CD8-positive, alpha-beta memory T cell (primary cell): ENCODE results near the gene INPP5E. TPM values are rescaled to one million over a fixed set of nuclear protein-coding genes. Genes with fewer than 3 reads are reported as not detected.

Experiments
- CTCF ChIA-PET: fragments of 350-600 bp; sonication (Branson Sonifier 250); formaldehyde crosslinking; loops from one replicate; lab custom pipeline; 2021; ENCODE audit warnings: antibody characterized with exemption; lab: Charles Lee
- POLR2A ChIA-PET: fragments of 350-600 bp; sonication (Branson Sonifier 250); formaldehyde crosslinking; loops from one replicate; lab custom pipeline; 2021; ENCODE audit warnings: antibody characterized with exemption; lab: Charles Lee
- DNase-seq, 5 donors: peaks; one replicate each; pipeline versions ENCODE4 v3.0.0 to v3.0.0-alpha.2; 2020 to 2022; ENCODE audit warnings: mixed read lengths in 1 of 5
- H3K27ac ChIP-seq: one replicate; pipeline ENCODE4 v1.7.0; 2013; ENCODE audit warnings: low read depth, mild to moderate bottlenecking, low read length, moderate library complexity
- H3K27me3 ChIP-seq: 2 replicates; pipeline ENCODE4 v1.7.0; 2013; ENCODE audit warnings: low read length, mild to moderate bottlenecking; ENCODE audit not compliant: insufficient read depth, poor library complexity, severe bottlenecking
- H3K36me3 ChIP-seq: 2 replicates; pipeline ENCODE4 v1.7.0; 2013; ENCODE audit warnings: mild to moderate bottlenecking, low read length, moderate library complexity; ENCODE audit not compliant: insufficient read depth
- H3K4me1 ChIP-seq: 2 replicates; pipeline ENCODE4 v1.7.0; 2013; ENCODE audit warnings: mild to moderate bottlenecking, low read length, moderate library complexity; ENCODE audit not compliant: insufficient read depth
- H3K4me3 ChIP-seq: 2 replicates; pipeline ENCODE4 v1.7.0; 2013; ENCODE audit warnings: mild to moderate bottlenecking, low read length
- H3K9me3 ChIP-seq: 2 replicates; pipeline ENCODE4 v1.7.0; 2013; ENCODE audit warnings: mild to moderate bottlenecking, low read length
- H3K27ac Mint-ChIP-seq, 8 donors: one replicate each; pipeline ENCODE4 v1.8.0; 2020 to 2021; ENCODE audit warnings: mixed read lengths in 8 of 8, mild to moderate bottlenecking in 6 of 8, inconsistent platforms in 3 of 8, moderate library complexity in 3 of 8
- H3K27me3 Mint-ChIP-seq, 2 donors: one replicate each; pipeline ENCODE4 v1.8.0; 2020 to 2021; ENCODE audit warnings: mixed read lengths in 2 of 2, mild to moderate bottlenecking in 1 of 2, moderate library complexity in 1 of 2
- H3K36me3 Mint-ChIP-seq, 3 donors: one replicate each; pipeline ENCODE4 v1.8.0; 2020 to 2021; ENCODE audit warnings: mixed read lengths in 3 of 3, inconsistent platforms in 1 of 3, mild to moderate bottlenecking in 1 of 3
- H3K4me1 Mint-ChIP-seq, 3 donors: one replicate each; pipeline ENCODE4 v1.8.0; 2020 to 2021; ENCODE audit warnings: mixed read lengths in 3 of 3, inconsistent platforms in 1 of 3, mild to moderate bottlenecking in 1 of 3
- H3K4me3 Mint-ChIP-seq, 7 donors: one replicate each; pipeline ENCODE4 v1.8.0; 2020 to 2021; ENCODE audit warnings: mixed read lengths in 7 of 7, mild to moderate bottlenecking in 6 of 7, moderate library complexity in 4 of 7, inconsistent platforms in 2 of 7
- H3K9me3 Mint-ChIP-seq, 5 donors: one replicate each; pipeline ENCODE4 v1.8.0; 2020 to 2022; ENCODE audit warnings: mixed read lengths in 5 of 5, mild to moderate bottlenecking in 3 of 5, moderate library complexity in 2 of 5, inconsistent platforms in 1 of 5
- polyA plus RNA-seq: library from polyadenylated mRNA; unstranded; fragments of 300-500 nt; fragmentation: Illumina TruSeq; gene quantifications from one replicate; pipeline ENCODE4 v1.2.3, GENCODE V29; 2021
- total RNA-seq, 2 experiments: library from RNA; stranded (reverse); gene quantifications; one replicate each; pipeline ENCODE4 v1.2.3, GENCODE V29; 2021

The INPP5E gene
- total and polyA plus RNA-seq, 3 experiments from 2014 or later, result 5.3 to 19.2 (median 18.0) TPM

DNA sequence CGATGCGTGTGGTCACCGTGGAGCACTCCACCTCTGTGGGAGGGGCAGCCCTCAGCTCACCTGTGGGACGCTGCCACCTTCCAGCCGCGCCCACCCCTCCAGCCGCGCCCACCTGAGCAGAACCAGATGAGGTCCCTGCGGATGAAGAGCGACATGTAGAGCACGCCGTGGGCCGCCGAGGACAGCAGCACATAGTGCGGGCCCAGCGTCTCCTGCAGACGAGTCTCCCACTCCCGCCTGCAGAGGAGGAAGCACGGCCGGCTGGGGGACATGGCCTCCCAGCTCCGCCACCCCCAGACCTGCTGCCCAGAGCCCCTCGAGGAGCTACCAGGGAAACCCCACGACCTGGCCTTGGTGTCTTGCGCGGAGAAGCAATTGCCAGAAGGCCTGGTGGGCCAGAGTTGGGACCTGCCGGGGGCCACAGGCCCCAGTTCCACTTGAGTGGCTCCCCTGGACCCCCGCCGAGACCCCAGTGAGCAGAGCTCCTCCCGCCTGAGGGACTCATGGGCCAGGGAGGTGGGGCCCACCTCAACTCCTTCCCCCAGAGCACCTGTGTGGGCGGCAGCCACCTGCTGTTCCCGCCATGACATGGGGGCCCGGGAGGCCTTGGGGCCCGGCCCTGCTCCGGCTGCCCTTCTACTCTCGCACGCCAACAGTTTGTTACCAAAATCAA is 6.5 kb downstream of the INPP5E start:
- no peak for DNase-seq
- Histone ChIP-seq H3K4me1 (peaks cover 17% of the 10 kb centered on the region), H3K9me3 (no peaks in the 10 kb centered on the region), H3K27ac (no peak overlapping the region), H3K27me3 (no peaks in the 10 kb centered on the region), H3K36me3 (no peaks in the 10 kb centered on the region), H3K4me3 (no peak overlapping the region)
- peaks cover 18 to 26% (median 19%) of the 10 kb centered on the region in 3 donors for H3K4me1 Mint-ChIP-seq
- no peaks in the 10 kb centered on the region for H3K9me3 Mint-ChIP-seq
- CTCF ChIA-PET, result no interaction called here
- H3K27me3 Mint-ChIP-seq, result no peaks in the 10 kb centered on the region
- no peak overlapping the region for H3K27ac Mint-ChIP-seq
- H3K36me3 Mint-ChIP-seq, result peaks cover 0 to 39% (median 2%) of the 10 kb centered on the region in 3 donors
- POLR2A ChIA-PET, result no interaction called here
- H3K4me3 Mint-ChIP-seq, result no peak overlapping the region

DNA sequence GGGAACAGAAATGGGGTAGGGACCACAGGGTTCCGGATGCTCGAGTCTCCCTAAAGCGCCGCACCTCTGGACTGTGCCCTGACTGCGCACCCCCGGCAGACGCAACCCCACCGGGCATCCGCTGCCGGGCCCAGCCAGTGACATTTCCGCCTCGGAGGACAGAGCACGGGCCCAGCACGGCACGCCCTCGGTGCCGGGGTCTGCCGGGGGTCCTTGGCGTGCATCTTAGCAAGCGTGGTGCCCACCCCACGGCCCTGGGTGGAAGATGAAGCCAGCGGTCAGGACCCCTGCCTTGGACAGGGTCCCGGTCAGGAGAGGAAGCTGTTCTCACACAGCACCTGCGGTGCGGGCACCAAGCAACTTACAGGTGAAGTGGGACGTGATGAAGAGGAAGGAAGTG is 7.1 kb downstream of the INPP5E start:
- H3K36me3 ChIP-seq, result no peaks in the 10 kb centered on the region
- no peaks in the 10 kb centered on the region for H3K9me3 ChIP-seq
- ChIA-PET CTCF (no interaction called here), POLR2A (no interaction called here)
- Mint-ChIP-seq H3K9me3 (no peaks in the 10 kb centered on the region), H3K36me3 (peaks cover 0 to 41% (median 2%) of the 10 kb centered on the region in 3 donors), H3K27me3 (no peaks in the 10 kb centered on the region), H3K27ac (no peak overlapping the region), H3K4me1 (peaks cover 13 to 20% (median 14%) of the 10 kb centered on the region in 3 donors), H3K4me3 (no peak overlapping the region)
- no peak overlapping the region for H3K4me3 ChIP-seq
- H3K27me3 ChIP-seq, result no peaks in the 10 kb centered on the region
- H3K4me1 ChIP-seq, result peaks cover 11% of the 10 kb centered on the region
- DNase-seq, result no peak
- no peak overlapping the region for H3K27ac ChIP-seq

DNA sequence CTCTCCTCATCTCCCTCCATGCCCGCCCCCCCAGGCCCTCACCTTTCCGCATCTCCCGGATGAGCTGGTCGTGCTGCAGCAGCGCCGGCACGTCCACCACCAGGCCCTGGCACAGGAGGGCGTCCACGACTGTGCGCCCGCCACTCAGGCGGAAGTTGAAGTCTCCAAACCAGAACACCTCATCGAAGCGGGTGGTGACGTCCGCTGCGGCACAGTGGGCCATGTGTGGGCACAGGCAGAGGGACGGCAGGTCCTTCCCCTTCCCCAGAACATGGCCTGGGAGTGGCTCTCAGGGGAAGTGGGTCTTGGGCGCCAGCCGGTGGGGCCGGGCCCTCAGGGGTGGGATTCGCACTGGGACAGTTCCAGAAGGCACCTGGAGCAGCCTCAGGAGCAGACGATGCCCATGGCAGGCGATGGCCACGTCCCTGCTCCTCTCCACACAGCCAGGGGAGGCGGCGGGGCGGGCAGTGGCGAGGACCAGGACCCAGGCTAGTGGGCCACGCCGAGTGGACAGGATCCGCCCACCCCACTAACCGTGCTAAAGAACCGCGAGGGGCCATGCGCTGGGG is 7.8 kb downstream of the INPP5E start:
- ChIA-PET CTCF (no interaction called here), POLR2A (no interaction called here)
- Histone ChIP-seq H3K4me3 (no peak overlapping the region), H3K36me3 (no peaks in the 10 kb centered on the region), H3K9me3 (no peaks in the 10 kb centered on the region), H3K4me1 (peaks cover 3% of the 10 kb centered on the region), H3K27ac (no peak overlapping the region), H3K27me3 (no peaks in the 10 kb centered on the region)
- Mint-ChIP-seq H3K36me3 (peaks cover 0 to 39% (median 2%) of the 10 kb centered on the region in 3 donors), H3K27ac (no peak overlapping the region), H3K27me3 (no peaks in the 10 kb centered on the region), H3K9me3 (no peaks in the 10 kb centered on the region), H3K4me1 (peaks cover 6 to 13% (median 6%) of the 10 kb centered on the region in 3 donors), H3K4me3 (no peak overlapping the region)
- DNase-seq, result no peak

DNA sequence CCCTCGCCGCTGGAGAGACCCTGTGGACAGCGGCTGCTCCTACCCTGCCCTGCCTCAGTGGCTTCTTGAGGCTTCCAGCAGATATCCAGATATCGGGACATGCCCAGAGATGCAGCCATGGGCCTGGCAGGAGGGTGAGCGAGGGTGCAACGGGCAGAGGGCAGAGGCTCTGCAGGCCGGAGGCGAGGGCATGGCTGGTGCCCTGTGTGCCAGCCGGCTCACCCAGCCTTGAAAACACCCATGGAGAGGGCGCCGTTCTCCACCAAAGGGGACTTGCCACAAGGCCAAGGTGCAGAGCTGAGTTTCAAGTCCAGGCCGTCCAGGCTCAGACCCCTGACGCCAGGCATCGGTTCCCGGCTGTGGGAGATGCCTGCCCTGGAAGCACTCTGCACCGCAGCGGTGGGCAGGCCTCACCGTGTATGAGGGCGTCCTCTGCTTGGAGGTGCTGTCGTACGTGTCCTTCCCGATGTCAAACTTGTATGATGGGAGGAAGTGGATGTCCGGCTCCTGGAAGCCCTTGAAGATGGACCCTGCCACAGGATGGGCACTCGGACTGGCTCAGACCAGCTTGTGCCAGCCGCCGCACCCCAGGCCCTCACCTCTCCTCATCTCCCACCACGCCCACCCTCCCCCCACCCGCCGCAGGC is 8.9 kb downstream of the INPP5E start:
- H3K36me3 ChIP-seq, result no peaks in the 10 kb centered on the region
- ChIA-PET POLR2A (no interaction called here), CTCF (no interaction called here)
- Mint-ChIP-seq H3K9me3 (no peaks in the 10 kb centered on the region), H3K4me3 (no peak overlapping the region), H3K27ac (no peak overlapping the region), H3K36me3 (peaks cover 0 to 35% (median 0%) of the 10 kb centered on the region in 3 donors), H3K27me3 (no peaks in the 10 kb centered on the region), H3K4me1 (peaks cover 0 to 3% (median under 1%) of the 10 kb centered on the region in 3 donors)
- no peak overlapping the region for H3K4me3 ChIP-seq
- H3K4me1 ChIP-seq, result no peaks in the 10 kb centered on the region
- H3K9me3 ChIP-seq, result no peaks in the 10 kb centered on the region
- no peak overlapping the region for H3K27ac ChIP-seq
- no peak for DNase-seq
- H3K27me3 ChIP-seq, result no peaks in the 10 kb centered on the region

DNA sequence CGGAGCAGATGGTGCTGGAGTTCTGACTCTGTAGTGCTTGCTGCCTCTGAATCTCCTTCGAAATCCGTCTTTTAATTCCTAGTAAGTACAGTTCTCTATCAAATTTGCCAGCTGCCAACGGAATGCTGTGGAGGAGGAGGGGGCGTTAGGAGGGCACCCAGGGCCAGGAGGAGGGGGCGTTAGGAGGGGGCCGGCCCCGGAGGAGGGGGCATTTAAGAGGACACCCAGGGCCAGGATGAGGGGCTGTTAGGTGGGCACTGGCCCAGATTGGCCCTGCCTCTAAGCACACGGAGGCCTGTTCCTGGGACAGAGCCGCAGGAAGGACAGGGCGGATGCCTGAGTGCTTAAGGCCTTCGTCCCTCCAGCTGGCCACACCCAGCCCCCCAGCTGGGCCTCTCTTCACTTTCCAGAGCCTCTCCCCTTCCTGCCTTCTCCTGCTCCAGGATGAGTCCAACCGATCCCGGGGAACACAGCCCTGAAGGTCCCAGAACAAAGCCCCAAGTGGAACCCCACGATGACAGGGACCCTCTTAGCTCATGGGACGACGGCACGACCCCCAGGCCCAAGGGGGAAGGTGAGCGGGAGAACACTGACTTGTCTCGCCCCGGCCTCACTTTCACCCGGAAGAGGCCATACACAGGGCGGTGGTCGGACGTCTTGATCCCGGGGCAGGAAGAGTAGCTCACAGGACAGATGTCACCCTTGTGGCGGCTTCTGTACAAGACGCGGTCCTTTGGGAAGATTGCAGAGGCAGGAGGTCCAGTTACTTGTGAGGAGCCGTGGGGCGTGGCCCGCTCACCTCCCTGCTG is 9.8 kb downstream of the INPP5E start:
- H3K4me1 Mint-ChIP-seq, result no peaks in the 10 kb centered on the region
- Histone ChIP-seq H3K4me1 (no peaks in the 10 kb centered on the region), H3K9me3 (no peaks in the 10 kb centered on the region), H3K27me3 (no peaks in the 10 kb centered on the region), H3K4me3 (no peak overlapping the region), H3K27ac (no peak overlapping the region), H3K36me3 (no peaks in the 10 kb centered on the region)
- H3K9me3 Mint-ChIP-seq, result no peaks in the 10 kb centered on the region
- no peak for DNase-seq
- ChIA-PET CTCF (no interaction called here), POLR2A (no interaction called here)
- H3K27me3 Mint-ChIP-seq, result no peaks in the 10 kb centered on the region
- peaks cover 0 to 35% (median 0%) of the 10 kb centered on the region in 3 donors for H3K36me3 Mint-ChIP-seq
- no peak overlapping the region for H3K27ac Mint-ChIP-seq
- H3K4me3 Mint-ChIP-seq, result no peak overlapping the region

DNA sequence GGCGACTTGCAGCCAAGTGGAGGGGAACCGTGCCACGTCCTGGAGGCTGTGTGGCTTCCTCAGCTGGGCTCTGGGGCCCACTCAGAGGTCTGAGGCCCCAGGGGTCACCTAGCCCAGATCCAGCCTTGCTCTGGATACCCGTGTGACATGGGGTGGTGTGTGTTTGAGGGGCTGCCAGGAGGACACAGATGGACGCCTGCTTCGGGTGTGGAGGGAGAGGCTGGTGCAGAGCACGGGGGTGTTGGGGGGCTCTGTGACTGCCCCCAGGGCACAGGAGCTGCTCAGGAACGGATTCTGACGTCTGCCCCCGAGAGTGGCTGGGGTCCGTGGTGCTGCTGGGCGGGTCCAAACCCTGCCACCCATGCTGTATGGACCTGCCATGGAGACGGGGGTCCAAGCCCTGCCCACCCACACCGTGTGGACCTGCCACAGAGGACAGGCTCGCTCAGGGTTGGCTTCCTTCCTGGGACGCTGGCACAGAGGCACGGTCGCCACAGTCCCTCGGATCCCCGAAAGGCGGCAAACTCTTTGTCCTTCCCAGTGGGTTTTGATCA is 10.5 kb downstream of the INPP5E start:
- CTCF ChIA-PET, result no interaction called here

DNA sequence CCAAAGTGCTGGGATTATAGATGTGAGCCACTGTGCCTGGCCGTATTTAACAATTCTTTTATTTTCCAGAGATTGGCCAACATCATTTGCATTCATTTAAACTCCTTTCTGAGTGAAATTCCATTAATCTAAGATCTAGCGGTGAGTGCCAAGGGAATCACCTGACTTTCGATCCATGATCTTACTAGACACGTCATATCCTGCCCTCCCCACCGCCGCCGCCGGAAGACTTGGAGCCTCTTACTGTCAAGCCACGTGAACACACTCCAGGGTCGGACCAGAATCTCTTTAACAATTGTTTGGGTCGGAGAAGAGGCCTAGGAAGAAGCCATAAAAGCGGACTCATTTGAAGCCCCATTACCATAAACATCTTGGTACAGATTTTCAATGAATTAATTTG is 12.9 kb downstream of the INPP5E start:
- Histone ChIP-seq H3K27me3 (no peaks in the 10 kb centered on the region), H3K9me3 (no peaks in the 10 kb centered on the region), H3K36me3 (no peaks in the 10 kb centered on the region), H3K4me1 (no peaks in the 10 kb centered on the region), H3K27ac (no peak overlapping the region), H3K4me3 (no peak overlapping the region)
- peak overlapping the region in 2 of 8 donors; percentile 18 to 58 for H3K27ac Mint-ChIP-seq
- DNase-seq, result no peak
- peaks cover 0 to 62% (median 0%) of the 10 kb centered on the region in 3 donors for H3K36me3 Mint-ChIP-seq
- H3K4me3 Mint-ChIP-seq, result no peak overlapping the region
- H3K9me3 Mint-ChIP-seq, result no peaks in the 10 kb centered on the region
- CTCF ChIA-PET, result interaction anchor here (1.3 kb wide), 1 partner anchor 13 kb away, joined by 5 read pairs; no protein-coding TSS in a partner anchor
- no peaks in the 10 kb centered on the region for H3K27me3 Mint-ChIP-seq
- POLR2A ChIA-PET, result no interaction called here
- H3K4me1 Mint-ChIP-seq, result no peaks in the 10 kb centered on the region

More for the DNA sequence above, 10.5 kb downstream of the INPP5E start:
- no peaks in the 10 kb centered on the region for H3K9me3 Mint-ChIP-seq
- Histone ChIP-seq H3K27ac (no peak overlapping the region), H3K9me3 (no peaks in the 10 kb centered on the region), H3K4me1 (no peaks in the 10 kb centered on the region), H3K36me3 (no peaks in the 10 kb centered on the region), H3K27me3 (no peaks in the 10 kb centered on the region), H3K4me3 (no peak overlapping the region)
- POLR2A ChIA-PET, result no interaction called here
- peaks cover 0 to 40% (median 0%) of the 10 kb centered on the region in 3 donors for H3K36me3 Mint-ChIP-seq
- no peak overlapping the region for H3K4me3 Mint-ChIP-seq
- DNase-seq, result no peak
- H3K27me3 Mint-ChIP-seq, result no peaks in the 10 kb centered on the region
- H3K27ac Mint-ChIP-seq, result no peak overlapping the region
- no peaks in the 10 kb centered on the region for H3K4me1 Mint-ChIP-seq
